Mononuclear cell (primary cell): ENCODE data around the gene FBXO42. TPM values are rescaled to one million over a fixed set of nuclear protein-coding genes. Genes with fewer than 3 reads are reported as not detected.

ENCODE experiments used
- total RNA-seq: library from RNA; depleted of rRNA; stranded (reverse); fragments of >200 nt; gene quantifications from one replicate; pipeline ENCODE4 v1.2.3, GENCODE V29; 2012

FBXO42 gene
- total RNA-seq, 1 donor: 25.6 TPM

Other genes starting within 250 kb of the FBXO42 start
- 0.63 TPM for gene EPHA2, start 196.4 kb downstream of the FBXO42 start, total RNA-seq
- 1.9 TPM for gene ARHGEF19, start 139.8 kb downstream of the FBXO42 start, total RNA-seq
- gene CPLANE2, start 115.3 kb downstream of the FBXO42 start, total RNA-seq: 1.8 TPM
- 83.1 TPM for gene SZRD1, start 14.8 kb upstream of the FBXO42 start, total RNA-seq
- 0.10 TPM for gene SPATA21, start 84.9 kb upstream of the FBXO42 start, total RNA-seq
- 111 TPM for gene NECAP2, start 88.2 kb upstream of the FBXO42 start, total RNA-seq
- gene RNU1-1, start 161.8 kb upstream of the FBXO42 start, total RNA-seq: under 0.01 TPM